ENCODE data around the gene PLBD2. TPM values are rescaled to one million over a fixed set of nuclear protein-coding genes. Genes with fewer than 3 reads are reported as not detected.

The PLBD2 gene
- total RNA-seq, 1 donor from 2014 or later, result 18.0 TPM

DNA sequence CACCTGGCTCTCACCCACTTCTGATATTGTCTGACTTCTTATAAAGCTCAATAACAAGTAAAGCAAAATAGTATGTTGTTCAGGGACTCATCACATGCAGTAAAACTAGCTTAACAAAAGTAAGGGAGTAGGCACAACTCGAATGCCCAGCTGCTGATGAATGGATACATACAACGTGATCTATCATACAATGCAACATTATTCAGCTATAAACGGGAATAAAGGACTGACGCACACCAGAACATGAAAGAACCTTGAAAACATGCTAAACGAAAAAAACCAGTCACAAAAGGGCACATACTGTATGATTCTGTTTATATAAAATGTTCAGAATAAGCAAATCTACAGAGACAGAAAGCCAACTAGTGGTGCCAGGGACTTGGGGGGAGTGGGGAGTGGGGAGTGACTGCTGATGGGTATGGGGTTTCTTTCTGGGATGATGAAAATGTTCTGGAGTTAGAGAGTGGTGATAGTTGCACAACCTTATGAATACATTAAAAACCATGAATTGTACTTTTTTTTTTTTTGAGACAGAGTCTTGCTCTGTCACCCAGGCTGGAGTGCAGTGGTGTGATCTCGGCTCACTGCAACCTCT, 11.1 kb downstream of the PLBD2 start:
- no peak for DNase-seq (ENCODE audit: low read depth, low spot score)

- DNase-seq (ENCODE audit: low read depth, low spot score), result no peak
Measured at GRCh38 chr12:113370923-113371682, 12.7 kb downstream of the PLBD2 start.

- DNase-seq (ENCODE audit: low read depth, low spot score), result no peak
Measured at GRCh38 chr12:113371808-113372207, 13.4 kb downstream of the PLBD2 start.

- no peak for DNase-seq (ENCODE audit: low read depth, low spot score)
Measured at GRCh38 chr12:113372371-113372770, 14.0 kb downstream of the PLBD2 start.

GRCh38 chr12:113373440-113373839, 15.1 kb downstream of the PLBD2 start:
- no peak for DNase-seq (ENCODE audit: low read depth, low spot score)

GRCh38 chr12:113373969-113374368, 15.6 kb downstream of the PLBD2 start:
- DNase-seq (ENCODE audit: low read depth, low spot score), result no peak

- DNase-seq (ENCODE audit: low read depth, low spot score), result no peak
Measured at GRCh38 chr12:113374823-113375428, 16.5 kb downstream of the PLBD2 start.

GRCh38 chr12:113378291-113378690, 19.9 kb downstream of the PLBD2 start:
- no peak for DNase-seq (ENCODE audit: low read depth, low spot score)

DNA sequence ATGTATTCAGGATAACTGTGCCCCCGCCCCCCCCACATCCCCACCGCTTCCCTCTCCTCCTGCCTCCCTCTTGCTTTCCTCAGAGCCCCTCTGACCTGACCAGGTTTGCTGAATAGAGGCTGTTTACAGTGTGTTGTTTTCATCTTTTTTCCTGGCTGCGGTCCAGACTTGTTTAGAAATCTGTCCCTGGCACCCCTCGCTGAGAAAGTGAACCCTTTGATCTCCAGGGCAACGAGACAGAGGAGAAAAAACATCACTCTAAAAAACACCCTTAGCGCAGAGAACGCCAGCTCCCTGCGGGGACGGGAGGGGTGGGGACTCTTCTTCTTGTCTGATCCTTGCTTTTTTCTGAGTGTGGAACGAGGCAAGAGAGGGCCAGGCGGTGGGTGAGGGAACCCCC, 22.8 kb downstream of the PLBD2 start:
- DNase-seq (ENCODE audit: low read depth, low spot score), result no peak

GRCh38 chr12:113382206-113382605, 23.8 kb downstream of the PLBD2 start:
- DNase-seq (ENCODE audit: low read depth, low spot score), result no peak

GRCh38 chr12:113384778-113385177, 26.4 kb downstream of the PLBD2 start:
- no peak for DNase-seq (ENCODE audit: low read depth, low spot score)

GRCh38 chr12:113385282-113385882, 27.0 kb downstream of the PLBD2 start:
- no peak for DNase-seq (ENCODE audit: low read depth, low spot score)

- DNase-seq (ENCODE audit: low read depth, low spot score), result no peak
Measured at GRCh38 chr12:113386866-113387566, 28.6 kb downstream of the PLBD2 start.

GRCh38 chr12:113387631-113388030, 29.2 kb downstream of the PLBD2 start:
- DNase-seq (ENCODE audit: low read depth, low spot score), result no peak

DNA sequence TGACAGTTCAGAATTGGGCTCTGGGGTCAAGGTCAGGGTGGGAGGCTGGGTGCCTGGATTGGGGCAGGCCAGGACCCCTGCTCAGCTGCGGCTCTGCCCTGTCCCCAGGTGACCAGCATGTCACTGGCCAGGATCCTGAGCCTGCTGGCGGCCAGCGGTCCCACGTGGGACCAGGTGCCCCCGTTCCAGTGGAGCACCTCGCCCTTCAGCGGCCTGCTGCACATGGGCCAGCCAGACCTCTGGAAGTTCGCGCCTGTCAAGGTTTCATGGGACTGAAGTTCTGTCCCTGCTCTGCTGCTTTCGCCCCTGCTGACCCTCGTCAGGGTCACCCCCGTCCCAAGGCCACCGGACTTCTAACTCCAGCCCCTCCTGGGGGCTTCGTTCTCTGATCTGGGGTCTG, 30.0 kb downstream of the PLBD2 start:
- DNase-seq (ENCODE audit: low read depth, low spot score), result no peak

DNA sequence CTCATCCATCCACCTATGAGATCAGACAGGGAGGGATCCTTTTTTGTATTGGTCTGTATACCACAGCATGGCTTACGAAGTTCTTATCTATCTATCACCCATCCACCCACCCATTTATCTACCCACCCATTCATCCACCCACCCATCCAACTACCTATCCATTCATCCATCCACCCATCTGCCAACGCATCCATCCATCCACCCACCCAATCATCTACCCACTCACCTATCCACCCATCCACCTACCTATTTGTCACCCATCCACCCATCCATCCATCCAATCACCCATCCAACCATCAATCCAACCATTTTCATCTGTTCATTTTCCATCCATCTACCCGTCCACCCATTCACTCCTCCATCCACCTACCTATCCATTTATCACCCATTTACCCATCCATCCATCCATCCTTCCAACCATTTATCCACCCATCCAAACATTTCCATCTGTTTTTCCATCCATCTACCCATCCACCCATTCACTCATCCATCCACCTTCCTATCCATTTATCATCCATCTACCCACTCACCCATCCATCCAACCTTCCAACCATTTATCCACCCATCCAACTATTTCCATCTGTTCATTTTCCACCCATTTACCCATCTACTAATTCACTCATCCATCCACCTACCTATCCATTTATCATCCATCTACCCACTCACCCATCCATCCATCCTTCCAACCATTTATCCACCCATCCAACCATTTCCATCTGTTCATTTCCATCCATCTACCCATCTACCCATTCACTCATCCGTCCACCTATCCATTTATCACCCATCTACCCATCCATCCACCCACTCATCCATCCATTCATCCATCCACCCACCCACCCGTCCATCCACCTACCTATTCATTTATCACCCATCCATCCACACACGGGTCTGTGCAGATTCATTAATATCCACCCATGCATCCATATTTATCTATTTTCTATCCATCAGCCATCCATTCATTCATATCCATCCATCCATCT, 32.0 kb downstream of the PLBD2 start:
- no peak for DNase-seq (ENCODE audit: low read depth, low spot score)

- DNase-seq (ENCODE audit: low read depth, low spot score), result no peak
Measured at GRCh38 chr12:113391145-113391544, 32.8 kb downstream of the PLBD2 start.

- DNase-seq (ENCODE audit: low read depth, low spot score), result no peak
Measured at GRCh38 chr12:113391650-113392337, 33.4 kb downstream of the PLBD2 start.

DNA sequence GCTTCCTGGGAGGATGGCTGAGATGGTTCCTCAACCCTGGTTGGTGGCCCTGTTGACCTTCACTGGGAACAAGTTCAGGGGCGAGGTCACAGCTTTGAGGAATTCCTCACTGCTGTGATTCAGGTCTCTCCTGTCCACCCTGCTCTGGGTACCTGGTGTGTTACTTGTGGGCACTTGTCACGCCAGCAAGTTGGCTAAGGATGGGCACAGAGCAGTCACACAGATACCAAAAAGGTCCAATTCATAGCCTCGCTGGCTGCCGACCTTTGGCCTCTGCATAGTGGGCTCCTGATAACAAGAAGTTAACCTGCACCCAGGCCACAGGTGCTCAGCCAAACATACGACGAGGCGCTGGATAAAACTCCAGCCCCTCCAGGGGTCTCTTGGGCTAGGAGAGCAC, 34.1 kb downstream of the PLBD2 start:
- no peak for DNase-seq (ENCODE audit: low read depth, low spot score)

- no peak for DNase-seq (ENCODE audit: low read depth, low spot score)
Measured at GRCh38 chr12:113392988-113393579, 34.7 kb downstream of the PLBD2 start.

All from pulmonary artery endothelial cell (primary cell).